Measurements from ENCODE around the gene PTPN11.
"Not testable (repeated sequence)": the region's sequence is repeated elsewhere in the genome, so short reads cannot be mapped to it uniquely, and the experiment has no call there.

PTPN11 gene

GRCh38 chr12:112448165-112448564 lies 29.4 kb downstream of the PTPN11 start:
- DNase-seq (ENCODE audit: low spot score) = not testable (repeated sequence)

- DNase-seq (ENCODE audit: low spot score) = no peak
Observed at GRCh38 chr12:112450725-112451124, 32.0 kb downstream of the PTPN11 start.

- DNase-seq (ENCODE audit: low spot score) = no peak
Observed at GRCh38 chr12:112456029-112456428, 37.3 kb downstream of the PTPN11 start.

GRCh38 chr12:112457142-112457541 lies 38.4 kb downstream of the PTPN11 start:
- DNase-seq (ENCODE audit: low spot score) = not testable (repeated sequence)

DNA sequence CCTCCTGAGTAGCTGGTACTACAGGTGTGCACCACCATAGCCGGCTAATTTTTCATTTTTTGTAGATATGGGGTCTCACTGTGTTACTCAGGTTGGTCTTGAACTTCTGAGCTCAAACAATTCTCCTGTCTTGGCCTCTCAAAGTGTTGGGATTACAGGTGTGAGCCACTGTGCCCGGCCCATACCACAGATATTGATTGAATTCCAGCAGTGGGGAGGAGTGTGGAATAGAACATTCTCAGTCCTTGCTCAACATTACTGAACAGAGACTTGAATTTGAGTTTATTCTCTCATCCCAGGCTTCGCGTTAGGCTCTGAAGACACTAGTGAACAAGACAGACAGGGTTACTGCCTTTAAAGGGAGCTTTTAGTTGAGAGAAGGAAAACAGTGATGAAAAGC lies 39.6 kb downstream of the PTPN11 start:
- no peak for DNase-seq (ENCODE audit: low spot score)

GRCh38 chr12:112458751-112459150 lies 40.0 kb downstream of the PTPN11 start:
- no peak for DNase-seq (ENCODE audit: low spot score)

- DNase-seq (ENCODE audit: low spot score) = no peak
Observed at GRCh38 chr12:112463478-112463877, 44.7 kb downstream of the PTPN11 start.

- no peak for DNase-seq (ENCODE audit: low spot score)
Observed at GRCh38 chr12:112464605-112465004, 45.9 kb downstream of the PTPN11 start.

DNA sequence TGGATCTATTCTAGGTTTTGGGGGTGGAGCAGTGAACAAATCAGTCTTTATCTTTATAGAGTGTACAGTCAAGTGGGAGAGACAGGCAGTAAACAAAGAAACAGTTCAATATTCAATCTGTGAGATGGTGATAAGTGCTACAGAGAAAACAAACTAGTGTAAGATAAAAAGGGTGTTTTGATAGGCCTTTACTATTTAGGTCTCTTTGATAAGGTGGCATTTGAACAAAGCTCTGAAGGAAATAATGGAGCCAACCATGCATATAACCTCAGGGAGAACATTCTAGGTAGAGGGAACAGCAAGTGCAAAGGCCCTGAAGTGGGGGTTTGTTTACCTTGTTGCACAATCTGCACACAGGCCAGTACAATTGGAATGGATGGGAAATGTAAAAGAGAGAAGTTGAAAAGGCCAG lies 47.3 kb downstream of the PTPN11 start:
- DNase-seq (ENCODE audit: low spot score) = no peak

GRCh38 chr12:112466835-112467234 lies 48.1 kb downstream of the PTPN11 start:
- no peak for DNase-seq (ENCODE audit: low spot score)

- no peak for DNase-seq (ENCODE audit: low spot score)
Observed at GRCh38 chr12:112468046-112468445, 49.3 kb downstream of the PTPN11 start.

DNA sequence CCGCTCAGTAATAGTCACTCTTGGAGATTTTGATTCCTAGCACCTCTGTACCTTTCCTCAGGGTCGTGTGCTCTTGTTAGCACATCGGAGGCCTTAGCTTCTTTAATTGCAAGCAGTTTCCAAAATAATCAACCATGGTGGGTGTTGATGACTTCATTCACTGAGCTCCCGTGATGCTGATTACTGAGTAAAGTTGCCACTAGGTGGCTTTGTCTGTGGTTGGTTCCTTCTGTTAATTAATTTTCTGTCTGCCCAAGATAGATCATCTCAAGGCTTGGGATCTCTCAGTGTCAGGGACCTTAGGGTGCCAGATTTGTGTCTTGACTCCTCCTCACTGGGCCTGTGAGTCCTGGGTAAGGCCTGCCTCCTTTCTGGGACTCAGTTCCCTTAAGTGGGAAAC lies 54.3 kb downstream of the PTPN11 start:
- DNase-seq (ENCODE audit: low spot score) = no peak

DNA sequence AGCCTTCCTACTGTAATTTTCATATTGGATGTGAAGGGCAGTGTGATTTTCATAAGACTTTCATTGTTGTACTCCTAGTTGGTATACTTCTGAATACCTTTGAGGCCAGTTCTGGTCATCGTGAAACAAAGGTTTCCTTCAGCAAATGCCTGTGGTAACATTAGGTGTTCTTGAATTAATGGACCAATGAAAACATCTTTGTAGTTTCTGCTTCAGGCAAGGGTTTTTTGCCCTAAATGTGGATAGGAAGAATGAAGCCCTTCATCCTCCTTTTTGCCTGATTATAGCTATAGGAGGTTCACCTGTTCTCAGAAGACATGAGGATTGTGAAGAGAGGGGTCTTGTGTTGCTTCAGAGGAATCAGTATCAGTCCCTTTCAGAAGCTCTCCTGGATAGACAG lies 60.7 kb downstream of the PTPN11 start:
- DNase-seq (ENCODE audit: low spot score) = no peak

DNA sequence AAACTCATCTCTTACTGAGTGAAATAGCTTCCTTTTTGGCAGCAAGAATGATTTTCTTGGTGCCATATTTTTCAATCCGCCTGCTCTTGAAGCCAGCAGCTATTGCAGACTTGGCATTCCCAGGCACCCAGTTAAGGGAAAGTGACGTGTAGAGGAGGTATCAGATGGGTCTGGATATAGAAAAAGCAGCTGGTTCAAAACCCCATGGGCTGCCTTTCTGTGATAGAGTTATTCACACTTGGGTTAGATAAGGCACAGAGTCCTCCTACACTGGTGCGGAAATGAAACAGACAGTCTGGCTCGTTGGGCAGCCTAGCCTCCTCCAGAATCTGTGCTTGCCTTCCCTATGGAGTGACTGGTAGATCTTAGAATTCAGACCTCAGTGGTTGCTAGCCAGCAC lies 62.2 kb downstream of the PTPN11 start:
- no peak for DNase-seq (ENCODE audit: low spot score)

DNA sequence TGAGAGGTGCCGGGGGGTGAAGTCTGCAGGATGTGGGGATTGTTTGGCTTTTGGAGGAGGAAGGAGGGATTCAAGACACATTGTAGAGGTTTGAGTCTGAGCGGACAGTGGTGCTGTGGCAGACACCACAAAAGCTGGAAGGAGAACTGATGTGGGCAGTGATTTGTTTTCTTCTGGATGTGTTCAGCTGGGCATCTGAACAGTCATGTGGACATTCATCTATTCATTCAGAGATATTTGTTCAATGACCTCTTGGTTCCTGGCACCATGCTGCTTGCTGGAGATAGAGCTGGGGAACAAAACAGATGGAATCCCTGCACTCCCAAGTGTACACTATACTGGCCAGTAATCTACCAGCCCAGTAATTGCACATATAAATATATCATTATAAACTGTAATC lies 64.0 kb downstream of the PTPN11 start:
- no peak for DNase-seq (ENCODE audit: low spot score)

GRCh38 chr12:112486361-112486760 lies 67.6 kb downstream of the PTPN11 start:
- DNase-seq (ENCODE audit: low spot score) = no peak

- no peak for DNase-seq (ENCODE audit: low spot score)
Observed at GRCh38 chr12:112488257-112488876, 69.6 kb downstream of the PTPN11 start.

- no peak for DNase-seq (ENCODE audit: low spot score)
Observed at GRCh38 chr12:112489456-112489855, 70.7 kb downstream of the PTPN11 start.

- no peak for DNase-seq (ENCODE audit: low spot score)
Observed at GRCh38 chr12:112496496-112496895, 77.7 kb downstream of the PTPN11 start.

DNA sequence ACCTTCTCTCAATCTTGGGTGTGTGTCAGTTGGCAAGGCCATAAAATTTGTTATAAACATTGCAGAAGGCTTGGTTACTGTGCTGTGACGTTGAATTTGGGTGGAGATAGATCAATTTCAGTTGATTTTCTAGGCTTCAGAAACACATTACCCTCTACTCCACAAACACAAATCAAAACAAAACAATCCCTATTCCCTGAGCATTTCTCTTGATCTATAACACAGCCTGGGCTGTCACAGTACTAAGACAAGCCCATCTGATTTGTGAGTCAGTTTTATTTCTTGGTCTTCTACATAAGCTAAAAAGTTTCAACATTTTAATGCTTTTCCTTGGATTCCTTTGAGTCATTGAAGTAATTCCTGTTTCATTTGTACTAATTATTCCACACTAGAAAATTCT lies 79.8 kb downstream of the PTPN11 start:
- no peak for DNase-seq (ENCODE audit: low spot score)

- no peak for DNase-seq (ENCODE audit: low spot score)
Observed at GRCh38 chr12:112503512-112503911, 84.8 kb downstream of the PTPN11 start.

DNA sequence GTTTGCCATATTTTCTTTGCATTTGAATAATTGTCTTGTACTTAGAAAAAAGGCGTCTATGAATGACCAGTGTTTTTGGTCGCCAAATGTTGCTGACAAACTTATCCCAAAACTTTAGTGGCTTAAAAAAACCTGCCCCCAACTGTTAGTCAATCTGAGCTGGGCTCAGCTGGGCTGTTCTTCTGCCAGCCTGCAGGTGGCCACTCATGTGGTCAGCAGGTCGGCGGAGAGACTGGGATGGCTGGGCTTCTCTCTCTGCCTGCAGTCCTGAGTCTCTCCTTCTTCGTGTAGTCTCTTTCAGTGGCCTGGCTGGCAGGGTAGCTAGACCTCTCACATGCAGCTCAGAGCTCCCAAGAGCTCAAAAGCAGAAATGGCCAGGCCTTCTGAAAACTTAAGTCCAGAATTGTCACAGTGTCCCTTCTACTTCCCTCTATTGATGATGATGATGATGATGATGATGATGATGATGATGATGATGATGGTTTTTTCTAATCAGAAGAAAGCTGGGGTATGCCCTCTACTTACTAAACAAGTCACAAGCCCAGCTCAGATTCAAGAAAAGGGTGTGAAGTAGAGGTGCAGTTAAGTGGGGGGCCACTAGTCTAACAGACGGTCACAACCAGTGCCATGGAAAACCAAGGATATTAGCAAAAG lies 87.9 kb downstream of the PTPN11 start:
- DNase-seq (ENCODE audit: low spot score) = no peak

DNA sequence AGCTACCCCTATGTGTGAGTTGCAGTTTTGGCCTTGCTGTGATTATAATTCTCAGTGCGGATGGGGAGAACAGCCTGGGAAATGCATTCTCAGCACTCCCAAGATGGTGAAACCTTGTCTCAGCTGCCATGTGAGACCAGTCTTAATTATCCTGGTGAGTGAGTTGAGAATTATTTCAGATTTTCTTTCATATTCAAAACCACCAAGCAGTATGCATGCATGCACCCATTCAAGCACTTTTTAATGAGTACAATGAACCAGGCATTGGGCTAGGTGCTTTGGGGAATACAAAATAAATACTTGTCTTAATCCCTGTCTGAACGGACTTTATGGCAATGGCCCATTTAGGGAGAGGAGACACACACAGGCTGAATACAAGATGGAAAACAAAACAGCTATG lies 94.7 kb downstream of the PTPN11 start:
- no peak for DNase-seq (ENCODE audit: low spot score)

GRCh38 chr12:112514456-112514855 lies 95.7 kb downstream of the PTPN11 start:
- no peak for DNase-seq (ENCODE audit: low spot score)
